Natural killer cell (primary cell): ENCODE measurements around the gene LINGO4. TPM values are rescaled to one million over a fixed set of nuclear protein-coding genes. Genes with fewer than 3 reads are reported as not detected.

Experiments used
- ATAC-seq, 3 donors: fragments of 150-1000 bp in 2 of 3; fragments of 200-7000 bp in 1 of 3; cut with Tn5 transposase; 1 replicate in 1 of 3; 2 replicates in 2 of 3; pipeline ENCODE4 v1.10.0; 2021; ENCODE audit warnings: mild to moderate bottlenecking in 2 of 3, moderate library complexity in 2 of 3
- DNase-seq, 2 donors: peaks; one replicate each; pipeline versions ENCODE4 v3.0.0 to v3.0.0-alpha.2; 2013 to 2021; ENCODE audit warnings: mixed read lengths in 1 of 2
- H3K27ac ChIP-seq: one replicate; pipeline ENCODE4 v1.5.1; 2013; ENCODE audit warnings: mild to moderate bottlenecking, low read length
- H3K27me3 ChIP-seq: one replicate; pipeline ENCODE4 v1.6.1; 2013; ENCODE audit warnings: low read length; ENCODE audit not compliant: control insufficient read depth, insufficient read depth
- H3K36me3 ChIP-seq: one replicate; pipeline ENCODE4 v1.6.1; 2013; ENCODE audit warnings: low read length; ENCODE audit not compliant: control insufficient read depth, insufficient read depth
- H3K4me1 ChIP-seq: one replicate; pipeline ENCODE4 v1.6.1; 2013; ENCODE audit warnings: low read length; ENCODE audit not compliant: control insufficient read depth, insufficient read depth
- H3K4me3 ChIP-seq: one replicate; pipeline ENCODE4 v1.5.1; 2013; ENCODE audit warnings: low read length
- H3K9me3 ChIP-seq: one replicate; pipeline ENCODE4 v1.6.1; 2013; ENCODE audit warnings: low read length; ENCODE audit not compliant: control insufficient read depth, insufficient read depth
- H3K27ac Mint-ChIP-seq, 2 donors: one replicate each; pipeline ENCODE4 v1.8.0; 2022; ENCODE audit warnings: mild to moderate bottlenecking in 2 of 2, mixed read lengths in 2 of 2, moderate library complexity in 1 of 2
- H3K27me3 Mint-ChIP-seq, 2 donors: one replicate each; pipeline ENCODE4 v1.8.0; 2022; ENCODE audit warnings: low read depth in 2 of 2, mixed read lengths in 2 of 2
- H3K36me3 Mint-ChIP-seq: one replicate; pipeline ENCODE4 v1.8.0; 2022; ENCODE audit warnings: mixed read lengths
- H3K4me1 Mint-ChIP-seq, 2 donors: one replicate each; pipeline ENCODE4 v1.8.0; 2022; ENCODE audit warnings: mixed read lengths in 2 of 2
- H3K4me3 Mint-ChIP-seq: one replicate; pipeline ENCODE4 v1.8.0; 2022; ENCODE audit warnings: mild to moderate bottlenecking, moderate library complexity, mixed read lengths
- H3K9me3 Mint-ChIP-seq, 2 donors: one replicate each; pipeline ENCODE4 v1.8.0; 2022; ENCODE audit warnings: mixed read lengths in 2 of 2
- CTCF ChIP-seq: fragments of 200-600 bp; IDR thresholded peaks from one replicate; pipeline ENCODE4 v1.8.0; 2022; ENCODE audit warnings: antibody characterized with exemption
- WGBS: methylation state at CpG from one replicate; pipeline ENCODE4 v1.1.7; 2013; ENCODE audit warnings: missing lambda C conversion rate; ENCODE audit not compliant: insufficient coverage; 5-methylcytosine and 5-hydroxymethylcytosine counted together
- intact Hi-C: fragments of 100-400 bp; cut with micrococcal nuclease; formaldehyde crosslinking; loops from one replicate; pipeline ENCODE4 v1.14.2; 2022
- total RNA-seq, 4 donors: library from RNA; stranded (reverse); fragments of 120-200 nt in 1 of 4; gene quantifications; one replicate each; pipeline versions ENCODE4 v1.2.3 to v1.2.4, GENCODE V29; 2013 to 2022

Gene LINGO4
- total RNA-seq, 3 donors from 2014 or later (not counting 1 experiment from before 2014, with no cell fraction given): not detected

DNA sequence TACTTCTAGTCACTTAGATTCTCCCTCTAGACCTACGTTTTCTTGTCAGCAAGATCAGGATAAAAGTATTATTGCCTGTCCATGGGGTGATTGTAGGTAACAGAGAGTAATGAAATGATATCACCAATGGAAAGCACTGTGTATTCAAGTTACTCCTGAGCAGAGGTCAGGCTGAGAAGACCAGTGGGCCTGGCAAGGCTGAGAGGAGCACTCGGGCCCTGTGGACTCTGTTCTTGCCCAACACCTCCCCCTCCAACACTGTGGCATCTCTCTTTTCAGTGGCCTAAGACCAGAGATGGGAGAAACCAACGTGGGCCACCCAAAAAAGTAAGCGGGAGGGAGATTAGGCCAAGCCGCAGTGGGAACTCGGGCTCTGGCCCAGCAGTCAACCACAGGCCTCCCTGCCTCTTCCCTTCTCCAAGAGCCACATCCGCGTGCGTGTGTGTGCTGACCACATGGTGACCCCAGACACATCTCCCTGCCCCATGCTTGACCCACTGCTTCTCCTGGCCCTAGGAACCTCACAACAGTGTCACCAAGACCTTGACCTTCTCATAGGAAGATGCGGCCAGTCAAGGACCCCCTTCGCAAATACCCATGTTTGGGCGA is 14.1 kb upstream of the LINGO4 start:
- no peak for TF ChIP-seq CTCF
- Histone ChIP-seq H3K27me3 (no peaks in the 10 kb centered on the region), H3K9me3 (no peaks in the 10 kb centered on the region), H3K4me1 (peaks cover 76% of the 10 kb centered on the region), H3K27ac (no peak overlapping the region), H3K4me3 (no peak overlapping the region), H3K36me3 (no peaks in the 10 kb centered on the region)
- intact Hi-C loops: no loop called here
- no peak overlapping the region for H3K4me3 Mint-ChIP-seq
- peaks cover 0 to 6% of the 10 kb centered on the region in 2 donors for H3K27me3 Mint-ChIP-seq
- ATAC-seq: no peak
- DNase-seq: no peak
- H3K9me3 Mint-ChIP-seq: no peaks in the 10 kb centered on the region
- no peaks in the 10 kb centered on the region for H3K36me3 Mint-ChIP-seq
- H3K27ac Mint-ChIP-seq: no peak overlapping the region
- 71% methylated on average over 11 of the region's 12 CpGs for WGBS
- H3K4me1 Mint-ChIP-seq: peaks cover 41 to 47% of the 10 kb centered on the region in 2 donors

DNA sequence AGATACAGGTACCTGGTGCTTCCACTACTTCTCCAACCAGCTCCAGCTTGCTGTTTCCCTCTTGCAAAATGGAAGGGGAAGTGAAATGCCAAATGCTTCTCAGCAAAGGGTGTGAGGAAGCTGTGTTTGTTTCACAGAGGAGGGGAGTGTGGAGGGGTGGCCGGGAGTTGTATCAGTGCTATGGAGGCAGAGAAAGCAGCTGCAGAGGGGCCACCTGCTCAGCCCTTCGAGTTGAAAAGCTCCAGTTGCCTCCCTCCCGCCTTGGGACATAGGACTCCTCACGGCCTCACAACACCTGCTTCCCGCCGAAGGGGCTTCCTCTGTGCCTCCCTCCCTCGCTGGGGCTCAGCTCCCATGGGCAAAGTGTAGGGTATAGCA is 12.1 kb upstream of the LINGO4 start:
- H3K36me3 ChIP-seq: no peaks in the 10 kb centered on the region
- no peak overlapping the region for H3K27ac ChIP-seq
- no peaks in the 10 kb centered on the region for H3K9me3 ChIP-seq
- 40% methylated on average over 7 of the region's 7 CpGs for WGBS
- Mint-ChIP-seq H3K36me3 (no peaks in the 10 kb centered on the region), H3K4me1 (peaks cover 48 to 53% of the 10 kb centered on the region in 2 donors), H3K4me3 (no peak overlapping the region), H3K27ac (no peak overlapping the region), H3K27me3 (peaks cover 0 to 2% of the 10 kb centered on the region in 2 donors), H3K9me3 (no peaks in the 10 kb centered on the region)
- H3K4me3 ChIP-seq: no peak overlapping the region
- H3K27me3 ChIP-seq: no peaks in the 10 kb centered on the region
- TF ChIP-seq CTCF: no peak
- H3K4me1 ChIP-seq: peaks cover 81% of the 10 kb centered on the region
- intact Hi-C loops: no loop called here
- ATAC-seq: no peak
- DNase-seq: no peak

DNA sequence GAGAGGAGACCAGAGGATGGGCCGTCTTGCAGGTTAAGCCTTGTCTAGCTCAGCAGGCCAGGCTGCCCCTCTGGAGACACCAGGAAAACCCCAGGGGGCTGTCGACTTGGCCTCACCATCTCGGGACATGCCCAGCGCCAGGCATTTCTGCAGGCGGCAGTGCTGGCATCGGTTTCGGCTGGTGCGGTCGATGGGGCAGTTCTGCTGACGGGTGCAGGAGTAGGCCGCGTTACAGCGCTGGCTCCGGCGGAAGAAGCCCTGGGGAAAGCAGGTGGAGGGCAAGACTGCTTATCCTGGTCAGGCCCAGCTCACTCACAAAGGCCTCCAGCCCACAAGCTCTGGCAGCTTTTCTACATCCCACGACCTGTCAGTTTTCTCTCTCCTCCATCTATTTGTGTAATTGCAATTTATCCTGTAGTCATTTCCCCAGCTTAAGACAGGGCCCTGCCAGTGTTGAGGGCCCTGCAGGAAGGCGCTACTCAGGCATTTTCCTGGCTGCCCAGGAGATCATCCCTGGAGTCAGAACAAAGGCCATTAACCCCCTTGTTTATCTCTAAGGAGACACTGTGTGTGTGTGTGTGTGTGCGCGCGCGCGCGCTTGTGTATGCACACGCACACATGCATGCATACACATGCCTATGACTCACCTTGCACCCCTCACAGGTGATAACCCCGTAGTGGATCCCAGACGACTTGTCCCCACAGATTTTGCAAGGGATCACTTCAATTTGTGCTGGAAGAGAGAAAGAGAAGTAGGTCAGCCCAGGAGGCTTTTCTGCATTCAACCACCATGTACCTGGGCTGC is 11.5 kb upstream of the LINGO4 start:
- WGBS: 83% methylated on average over 20 of the region's 26 CpGs
- Mint-ChIP-seq H3K36me3 (no peaks in the 10 kb centered on the region), H3K4me3 (peak overlapping the region; percentile 21), H3K4me1 (peaks cover 45 to 51% of the 10 kb centered on the region in 2 donors), H3K27ac (peak overlapping the region; percentile 3 to 64), H3K9me3 (no peaks in the 10 kb centered on the region), H3K27me3 (peaks cover 0 to 2% of the 10 kb centered on the region in 2 donors)
- Histone ChIP-seq H3K4me3 (no peak overlapping the region), H3K9me3 (no peaks in the 10 kb centered on the region), H3K27ac (no peak overlapping the region), H3K27me3 (no peaks in the 10 kb centered on the region), H3K4me1 (peaks cover 76% of the 10 kb centered on the region), H3K36me3 (no peaks in the 10 kb centered on the region)
- intact Hi-C loops: no loop called here
- DNase-seq (no peak), ATAC-seq (no peak)
- no peak for TF ChIP-seq CTCF
